PFSK-1 (cell line): ENCODE measurements around the gene OSCP1.

Experiments used
- FOXP2 ChIP-seq: optimal IDR thresholded peaks from 2 replicates; pipeline ENCODE3; 2011; ENCODE audit warnings: borderline replicate concordance, control low read depth, inconsistent platforms; ENCODE audit not compliant: insufficient read depth; ENCODE audit errors: extremely low read length, extremely low read depth
- POLR2AphosphoS5 ChIP-seq: IDR thresholded peaks from 2 replicates; pipeline ENCODE4 v1.6.1; 2012; ENCODE audit warnings: low read depth, mild to moderate bottlenecking, control low read depth, low read length, moderate library complexity
- SIN3A ChIP-seq: IDR thresholded peaks from 2 replicates; pipeline ENCODE4 v1.6.1; 2012; ENCODE audit warnings: mild to moderate bottlenecking, low read length, moderate library complexity, borderline replicate concordance; ENCODE audit not compliant: insufficient read depth
- TAF1 ChIP-seq: IDR thresholded peaks from 2 replicates; pipeline ENCODE4 v1.6.1; 2012; ENCODE audit warnings: low read length, control low read depth, borderline replicate concordance; ENCODE audit not compliant: insufficient read depth
- TF ChIP-seq, protein P1 (sequence below), 2 experiments: IDR thresholded peaks; 2 replicates each; pipeline versions ENCODE4 v1.6.1 to v1.8.0; 2011 to 2012; ENCODE audit warnings: low read depth in 2 of 2, low read length in 2 of 2, control low read depth in 1 of 2, inconsistent platforms in 1 of 2, mild to moderate bottlenecking in 1 of 2, moderate library complexity in 1 of 2; ENCODE audit not compliant: insufficient read depth in 1 of 2

The OSCP1 gene

DNA sequence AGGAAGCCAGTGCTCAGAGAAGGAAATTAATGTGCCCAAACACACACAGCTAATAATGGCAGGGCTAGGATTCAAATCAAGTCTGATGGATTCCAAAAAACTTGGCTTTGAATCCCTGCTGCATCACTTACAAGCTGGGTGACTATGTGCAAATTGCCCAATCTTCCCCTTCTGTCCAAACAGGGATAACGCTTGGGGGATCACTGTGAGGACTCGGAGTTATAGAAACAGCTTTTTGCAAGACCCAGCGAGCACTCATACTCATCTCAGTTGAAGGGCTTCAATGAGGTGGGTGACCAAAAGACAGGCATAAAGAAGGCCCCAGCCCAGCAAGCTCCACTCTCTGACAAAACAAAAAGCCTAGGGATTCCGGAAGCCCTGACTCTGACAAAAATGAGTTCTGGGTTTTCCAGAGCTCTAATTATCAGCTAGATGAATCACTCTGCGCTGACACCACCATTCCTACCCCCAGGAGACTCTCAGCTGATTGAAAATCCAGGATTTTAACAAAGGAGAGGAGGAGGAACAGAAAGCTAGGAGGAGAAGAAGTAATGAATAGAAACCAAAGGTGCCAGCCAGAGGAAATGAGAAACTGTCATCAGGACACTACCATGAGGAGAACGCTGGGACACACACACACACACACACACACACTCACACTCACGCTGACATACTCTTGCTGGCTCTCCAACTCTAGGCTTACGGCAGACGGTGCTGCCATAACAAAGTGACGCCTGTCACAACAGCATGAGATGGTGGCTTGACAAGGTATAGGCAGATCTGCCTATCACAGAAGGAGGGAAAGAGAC, 62.9 kb downstream of the OSCP1 start:
- TF ChIP-seq POLR2AphosphoS5 (no peak), FOXP2 (no peak), TAF1 (no peak), SIN3A (peak; percentile 75; the same call in 1 of the 2 replicates)
- TF ChIP-seq, protein P1, sequence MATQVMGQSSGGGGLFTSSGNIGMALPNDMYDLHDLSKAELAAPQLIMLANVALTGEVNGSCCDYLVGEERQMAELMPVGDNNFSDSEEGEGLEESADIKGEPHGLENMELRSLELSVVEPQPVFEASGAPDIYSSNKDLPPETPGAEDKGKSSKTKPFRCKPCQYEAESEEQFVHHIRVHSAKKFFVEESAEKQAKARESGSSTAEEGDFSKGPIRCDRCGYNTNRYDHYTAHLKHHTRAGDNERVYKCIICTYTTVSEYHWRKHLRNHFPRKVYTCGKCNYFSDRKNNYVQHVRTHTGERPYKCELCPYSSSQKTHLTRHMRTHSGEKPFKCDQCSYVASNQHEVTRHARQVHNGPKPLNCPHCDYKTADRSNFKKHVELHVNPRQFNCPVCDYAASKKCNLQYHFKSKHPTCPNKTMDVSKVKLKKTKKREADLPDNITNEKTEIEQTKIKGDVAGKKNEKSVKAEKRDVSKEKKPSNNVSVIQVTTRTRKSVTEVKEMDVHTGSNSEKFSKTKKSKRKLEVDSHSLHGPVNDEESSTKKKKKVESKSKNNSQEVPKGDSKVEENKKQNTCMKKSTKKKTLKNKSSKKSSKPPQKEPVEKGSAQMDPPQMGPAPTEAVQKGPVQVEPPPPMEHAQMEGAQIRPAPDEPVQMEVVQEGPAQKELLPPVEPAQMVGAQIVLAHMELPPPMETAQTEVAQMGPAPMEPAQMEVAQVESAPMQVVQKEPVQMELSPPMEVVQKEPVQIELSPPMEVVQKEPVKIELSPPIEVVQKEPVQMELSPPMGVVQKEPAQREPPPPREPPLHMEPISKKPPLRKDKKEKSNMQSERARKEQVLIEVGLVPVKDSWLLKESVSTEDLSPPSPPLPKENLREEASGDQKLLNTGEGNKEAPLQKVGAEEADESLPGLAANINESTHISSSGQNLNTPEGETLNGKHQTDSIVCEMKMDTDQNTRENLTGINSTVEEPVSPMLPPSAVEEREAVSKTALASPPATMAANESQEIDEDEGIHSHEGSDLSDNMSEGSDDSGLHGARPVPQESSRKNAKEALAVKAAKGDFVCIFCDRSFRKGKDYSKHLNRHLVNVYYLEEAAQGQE (IDR thresholded peaks at IDR 0.05; ENCODE audit: insufficient read depth in 1 of 2, low read depth in 2 of 2, low read length in 2 of 2), result no peak; a peak in 1 of 4 replicates

DNA sequence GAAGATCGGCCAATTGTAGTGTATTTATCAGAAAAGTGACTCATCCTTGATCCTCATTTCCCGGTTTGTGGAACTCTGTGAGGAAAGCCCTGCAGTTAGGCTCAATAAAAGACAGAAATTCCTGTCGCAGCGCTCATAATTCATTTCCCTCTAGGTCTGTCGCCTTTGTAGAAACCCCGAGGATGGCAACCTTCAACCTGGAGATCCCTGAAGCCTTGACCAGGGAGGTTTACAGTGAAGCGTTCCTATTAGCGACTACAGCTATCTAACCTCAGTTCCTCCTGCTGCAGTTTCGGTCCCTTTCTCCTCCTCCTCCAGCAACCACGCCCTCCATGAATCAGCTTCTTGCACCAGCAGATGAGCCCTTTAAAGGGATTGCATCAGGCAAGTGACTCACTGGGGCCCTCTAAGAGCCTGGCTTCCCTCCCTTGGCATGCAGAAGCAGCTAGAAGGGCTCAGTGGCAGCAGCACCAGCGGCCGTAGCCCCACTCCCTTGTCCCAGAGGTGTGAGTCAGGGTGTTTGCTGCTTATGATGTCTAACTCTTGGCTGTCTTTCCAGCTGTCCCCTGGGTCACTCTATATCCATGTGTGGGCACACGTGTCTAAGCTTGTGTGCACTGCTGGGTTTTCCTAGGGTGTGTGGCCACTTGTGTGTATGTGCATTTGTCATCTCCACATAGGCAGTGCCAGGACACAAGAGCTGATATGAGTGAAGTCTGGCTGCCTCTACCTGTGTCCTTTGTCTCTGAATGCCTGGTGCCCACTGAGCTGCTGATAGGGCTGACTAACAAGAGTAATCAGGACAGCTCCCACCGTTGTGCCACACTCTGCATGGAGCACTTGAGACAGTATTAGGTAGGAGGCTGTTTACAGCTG, 63.7 kb downstream of the OSCP1 start:
- TF ChIP-seq POLR2AphosphoS5 (peak; percentile 83), SIN3A (peak; percentile 100), FOXP2 (peak; percentile 52), TAF1 (peak; percentile 65; the same call in 1 of the 2 replicates)
- TF ChIP-seq, protein P1 (IDR thresholded peaks at IDR 0.05; ENCODE audit: insufficient read depth in 1 of 2, low read depth in 2 of 2, low read length in 2 of 2), result no peak; a peak in 1 of 4 replicates

DNA sequence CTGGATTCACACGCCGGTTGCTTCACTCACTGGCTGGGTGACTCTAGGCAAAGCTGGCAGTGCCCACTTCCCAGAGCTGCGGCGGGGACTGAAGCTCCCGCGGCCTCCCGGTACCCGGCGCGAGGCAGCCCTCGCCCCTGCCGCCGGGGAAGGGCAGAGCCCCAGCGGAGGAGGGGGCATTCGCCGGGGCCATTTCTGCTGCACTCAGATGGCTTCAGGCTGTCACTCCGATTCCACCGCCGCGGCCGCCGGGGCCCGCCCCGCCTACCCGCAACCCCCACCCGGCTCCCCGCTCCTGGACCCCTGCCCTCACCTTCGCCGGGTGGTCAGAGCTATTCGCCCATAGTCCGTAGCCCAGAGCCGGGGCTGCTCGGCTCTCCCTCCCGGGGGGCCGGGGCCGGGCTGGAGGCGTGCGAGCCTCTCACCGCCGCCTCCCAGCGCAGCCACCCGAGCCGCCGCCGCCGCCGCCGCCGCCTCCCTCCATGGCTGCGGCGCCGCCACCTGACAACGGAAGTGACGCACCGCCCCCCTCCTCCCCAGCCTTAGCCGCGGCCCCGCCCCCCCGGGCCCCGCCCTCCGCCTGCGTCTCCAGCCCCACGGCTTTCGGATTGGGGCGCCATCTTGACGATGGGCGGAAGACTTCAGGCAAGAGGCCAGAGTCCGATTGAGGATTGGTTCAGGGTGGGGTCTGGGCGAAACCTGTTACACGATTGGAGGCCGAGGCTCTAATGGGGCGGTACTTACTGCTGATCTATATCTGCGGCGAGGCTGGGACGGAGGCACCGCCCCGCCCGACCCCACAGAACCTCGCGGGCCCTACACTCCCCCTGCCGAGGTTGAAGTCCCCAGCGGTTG, 64.6 kb downstream of the OSCP1 start, which contains the start of gene STK40:
Gene STK40, minus strand, starts transcription at position 515 of the 855 bp plus-strand sequence. CDS start 24,592 bp downstream, outside the sequence.
- no peak; the same call in 1 of the 2 replicates for TF ChIP-seq SIN3A
- TF ChIP-seq TAF1, result no peak
- no peak for TF ChIP-seq POLR2AphosphoS5
- TF ChIP-seq FOXP2, result no peak
- TF ChIP-seq, protein P1 (IDR thresholded peaks at IDR 0.05; ENCODE audit: insufficient read depth in 1 of 2, low read depth in 2 of 2, low read length in 2 of 2), result no peak

DNA sequence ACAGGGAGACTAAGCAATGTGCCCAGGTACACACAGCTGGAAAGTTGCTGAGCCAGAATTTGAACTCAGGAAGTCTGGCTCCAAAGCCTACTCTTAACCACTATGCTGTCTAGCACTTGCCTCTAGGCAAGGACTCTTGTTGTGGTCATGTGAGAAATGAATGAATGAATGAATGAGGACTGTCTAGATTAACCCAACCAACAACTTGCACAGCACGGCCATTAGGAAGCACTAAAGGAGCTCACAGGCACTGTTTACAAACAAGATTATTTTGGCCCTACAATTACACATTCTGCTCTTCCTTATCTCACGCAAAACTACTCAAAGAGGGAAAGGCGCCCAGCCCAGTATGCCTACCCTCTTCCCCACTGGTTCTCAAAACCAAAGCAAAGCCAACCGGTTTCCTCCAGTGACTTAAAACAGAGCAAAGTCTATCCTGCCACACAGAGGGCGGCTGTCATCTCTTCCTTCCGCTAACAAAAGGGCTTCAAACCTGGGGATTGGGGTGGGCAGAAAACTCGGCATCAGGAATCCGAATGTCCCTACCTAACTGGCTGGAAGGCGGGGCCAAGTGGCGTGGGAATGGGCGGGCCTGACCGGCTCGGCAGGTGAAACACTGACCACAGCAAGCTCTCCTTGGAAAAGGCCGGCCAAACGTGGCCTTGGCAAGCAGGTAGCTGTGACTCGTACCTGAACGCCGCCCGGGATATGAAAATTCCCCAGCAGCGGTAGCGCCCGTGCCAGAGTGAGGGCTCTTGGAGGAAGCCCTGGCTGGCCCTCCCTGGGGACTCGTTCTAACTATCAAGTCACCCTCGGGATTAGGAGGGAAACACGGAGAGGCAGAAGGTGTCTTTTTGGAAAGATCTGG, 65.5 kb downstream of the OSCP1 start:
- TF ChIP-seq TAF1 (peak; percentile 47; the same call in 1 of the 2 replicates), SIN3A (no peak)
